Panc1 (cell line): ENCODE results near the gene TOP3A. TPM values are rescaled to one million over a fixed set of nuclear protein-coding genes. Genes with fewer than 3 reads are reported as not detected.
A peak's percentile ranks its signal among the peaks of the same experiment; 100 is the strongest.

Experiments
- ATAC-seq: fragments of 200-7000 bp; cut with Tn5 transposase; 2 replicates; pipeline ENCODE4 v1.9.1; 2020; ENCODE audit warnings: mild to moderate bottlenecking, moderate library complexity
- BruUV-seq: library from RNA; stranded (reverse); fragments of 400-500 nt; replicated peaks from 2 replicates; lab custom pipeline; 2021; lab: Mats Ljungman, UMichigan
- CTCF ChIA-PET: fragments of 300-600 bp; sonication (Branson Sonifier 250); formaldehyde crosslinking; loops from one replicate; lab custom pipeline; 2022; ENCODE audit warnings: antibody characterized with exemption; lab: Charles Lee
- POLR2A ChIA-PET: fragments of 300-600 bp; sonication (Branson Sonifier 250); formaldehyde crosslinking; loops from one replicate; lab custom pipeline; 2022; ENCODE audit warnings: antibody characterized with exemption; lab: Charles Lee
- DNase-seq: peaks from one replicate; pipeline ENCODE4 v3.0.0-alpha.2; 2010; ENCODE audit warnings: low read depth, low spot score
- H3K27ac ChIP-seq: 2 replicates; pipeline ENCODE4 v1.5.1; 2011; ENCODE audit warnings: mild to moderate bottlenecking, low read length, inconsistent platforms
- H3K27me3 ChIP-seq: fragments of 200-500 bp; sonication (Bioruptor generic); 2 replicates; pipeline ENCODE4 v1.6.0; 2014; ENCODE audit warnings: low read length, inconsistent platforms; ENCODE audit not compliant: control insufficient read depth, insufficient read depth
- H3K36me3 ChIP-seq: fragments of 200-500 bp; sonication (Bioruptor generic); 2 replicates; pipeline ENCODE4 v1.5.1; 2014; ENCODE audit warnings: inconsistent platforms, mild to moderate bottlenecking, low read length, moderate library complexity; ENCODE audit not compliant: control insufficient read depth, insufficient read depth
- H3K4me1 ChIP-seq: 2 replicates; pipeline ENCODE4 v1.5.1; 2011; ENCODE audit warnings: inconsistent platforms, mild to moderate bottlenecking, low read length, moderate library complexity; ENCODE audit not compliant: control insufficient read depth, insufficient read depth
- H3K4me3 ChIP-seq, 2 experiments: 2 replicates each; pipeline ENCODE4 v1.5.1; 2011 to 2012; ENCODE audit warnings: low read depth in 2 of 2, low read length in 2 of 2, mild to moderate bottlenecking in 2 of 2, inconsistent platforms in 1 of 2, moderate library complexity in 1 of 2
- H3K9me3 ChIP-seq: fragments of 200-500 bp; sonication (Bioruptor generic); 2 replicates; pipeline ENCODE4 v1.5.1; 2014; ENCODE audit warnings: low read depth, mild to moderate bottlenecking, inconsistent platforms, low read length, moderate library complexity; ENCODE audit not compliant: control insufficient read depth, insufficient read depth
- CTCF ChIP-seq: fragments of 450-650 bp; IDR thresholded peaks from 2 replicates; pipeline ENCODE4 v1.5.1; 2017; ENCODE audit warnings: mild to moderate bottlenecking
- POLR2AphosphoS5 ChIP-seq: IDR thresholded peaks from 2 replicates; pipeline ENCODE4 v1.6.1; 2012; ENCODE audit warnings: mild to moderate bottlenecking, low read depth, low read length, moderate library complexity
- SIN3A ChIP-seq: IDR thresholded peaks from 2 replicates; pipeline ENCODE4 v1.6.1; 2012; ENCODE audit warnings: low read depth, mild to moderate bottlenecking, low read length, moderate library complexity, borderline replicate concordance; ENCODE audit not compliant: insufficient read depth
- TCF7L2 ChIP-seq: IDR thresholded peaks from 2 replicates; pipeline ENCODE4 v1.6.1; 2011; ENCODE audit warnings: mild to moderate bottlenecking, low read depth, low read length, inconsistent platforms
- in situ Hi-C: cut with HindIII; loops from 2 replicates; pipeline ENCODE4 v1.10.0; 2016; ENCODE audit warnings: low sequenced_read_pairs, low pct_unique_long_range_greater_than_20kb
- intact Hi-C: fragments of 100-400 bp; cut with micrococcal nuclease; formaldehyde crosslinking; loops from one replicate; pipeline ENCODE4 v1.10.0; 2022; ENCODE audit not compliant: unreplicated experiment
- total RNA-seq: library from RNA; stranded (reverse); gene quantifications from one replicate; pipeline ENCODE4 v1.2.1, GENCODE V29; 2021; ENCODE audit not compliant: unreplicated experiment
- TF ChIP-seq, protein P1 (sequence below), 2 experiments: IDR thresholded peaks; 2 replicates each; pipeline ENCODE4 v1.6.1; 2011 to 2012; ENCODE audit warnings: low read depth in 2 of 2, control low read depth in 1 of 2, low read length in 1 of 2, mild to moderate bottlenecking in 1 of 2, moderate library complexity in 1 of 2; ENCODE audit not compliant: insufficient read depth in 1 of 2

The TOP3A gene
- total RNA-seq, 1 experiment from 2014 or later, result 49.3 TPM

DNA sequence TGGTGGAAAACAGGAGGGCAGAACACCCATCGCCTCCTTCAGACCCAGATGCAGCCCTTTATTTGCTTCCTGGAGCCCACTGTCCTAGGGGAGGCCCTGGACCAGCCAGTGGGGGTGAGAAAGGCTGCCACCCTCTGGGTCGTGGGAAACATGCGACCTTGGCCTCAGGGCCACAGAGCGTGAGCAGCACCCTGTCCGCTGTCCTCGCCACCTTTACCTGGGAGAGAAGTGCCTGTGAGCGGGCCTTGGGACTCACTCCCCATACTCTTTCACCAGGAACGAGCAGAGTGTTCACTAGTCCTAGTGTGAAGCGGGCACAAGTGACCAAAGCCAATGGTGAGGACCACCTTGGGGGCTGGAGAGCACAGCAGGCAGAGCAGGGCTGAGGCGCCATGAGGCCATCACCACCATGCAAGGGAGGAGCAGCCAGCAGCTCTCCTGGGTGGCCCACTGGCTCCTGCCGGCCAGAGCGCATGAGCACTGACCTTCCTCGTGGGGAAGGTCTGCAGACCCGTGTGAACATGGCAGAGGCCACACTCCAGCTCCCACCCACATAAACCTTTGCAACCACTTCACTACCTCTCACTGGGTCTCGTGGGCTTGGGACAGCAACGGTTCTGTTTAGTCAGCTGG is 8.8 kb upstream of the TOP3A start:
- intact Hi-C loops, result no loop called here
- ChIA-PET POLR2A (no interaction called here), CTCF (interaction anchor here (0.7 kb wide), 1 partner anchor 171 kb away, joined by 3 read pairs; no protein-coding TSS in a partner anchor)
- Histone ChIP-seq H3K4me3 (no peak overlapping the region), H3K9me3 (no peaks in the 10 kb centered on the region), H3K4me1 (peaks cover 5% of the 10 kb centered on the region), H3K27me3 (no peaks in the 10 kb centered on the region), H3K36me3 (peaks cover 2% of the 10 kb centered on the region; the same call in 1 of the 2 replicates), H3K27ac (no peak overlapping the region)
- no peak for TF ChIP-seq SIN3A
- no peak for DNase-seq
- no TSS peak for BruUV-seq
- in situ Hi-C loops, result no loop called here
- no peak for ATAC-seq

DNA sequence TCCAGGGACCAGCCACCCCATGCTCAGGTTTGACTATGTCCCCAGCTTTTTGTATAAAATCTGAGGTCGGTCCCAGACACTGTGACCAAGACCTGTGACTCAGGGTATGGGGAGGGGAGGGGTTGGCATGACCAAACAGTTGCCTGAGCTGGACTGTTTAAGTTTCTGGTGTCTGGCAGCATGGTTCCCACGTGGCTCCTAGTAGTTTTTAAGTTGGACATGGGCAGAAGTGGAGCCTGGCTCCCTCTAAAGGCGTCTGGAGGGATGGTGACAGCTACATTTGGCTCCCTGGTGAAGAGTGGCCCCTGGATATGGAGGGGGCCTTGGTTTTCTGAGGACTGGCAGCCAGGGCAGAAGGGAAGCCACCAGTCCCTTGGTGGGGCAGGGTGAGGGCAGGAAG is 8.2 kb upstream of the TOP3A start:
- Histone ChIP-seq H3K27me3 (no peaks in the 10 kb centered on the region), H3K27ac (no peak overlapping the region), H3K9me3 (no peaks in the 10 kb centered on the region), H3K36me3 (peaks cover 2% of the 10 kb centered on the region; the same call in 1 of the 2 replicates), H3K4me3 (no peak overlapping the region), H3K4me1 (peaks cover 7% of the 10 kb centered on the region)
- in situ Hi-C loops, result no loop called here
- peak; percentile 41; the same call in 1 of the 2 replicates for ATAC-seq
- ChIA-PET CTCF (interaction anchor here (0.7 kb wide), 1 partner anchor 170 kb away, joined by 3 read pairs; no protein-coding TSS in a partner anchor), POLR2A (no interaction called here)
- no peak for DNase-seq
- intact Hi-C loops, result no loop called here
- TF ChIP-seq, protein P1, sequence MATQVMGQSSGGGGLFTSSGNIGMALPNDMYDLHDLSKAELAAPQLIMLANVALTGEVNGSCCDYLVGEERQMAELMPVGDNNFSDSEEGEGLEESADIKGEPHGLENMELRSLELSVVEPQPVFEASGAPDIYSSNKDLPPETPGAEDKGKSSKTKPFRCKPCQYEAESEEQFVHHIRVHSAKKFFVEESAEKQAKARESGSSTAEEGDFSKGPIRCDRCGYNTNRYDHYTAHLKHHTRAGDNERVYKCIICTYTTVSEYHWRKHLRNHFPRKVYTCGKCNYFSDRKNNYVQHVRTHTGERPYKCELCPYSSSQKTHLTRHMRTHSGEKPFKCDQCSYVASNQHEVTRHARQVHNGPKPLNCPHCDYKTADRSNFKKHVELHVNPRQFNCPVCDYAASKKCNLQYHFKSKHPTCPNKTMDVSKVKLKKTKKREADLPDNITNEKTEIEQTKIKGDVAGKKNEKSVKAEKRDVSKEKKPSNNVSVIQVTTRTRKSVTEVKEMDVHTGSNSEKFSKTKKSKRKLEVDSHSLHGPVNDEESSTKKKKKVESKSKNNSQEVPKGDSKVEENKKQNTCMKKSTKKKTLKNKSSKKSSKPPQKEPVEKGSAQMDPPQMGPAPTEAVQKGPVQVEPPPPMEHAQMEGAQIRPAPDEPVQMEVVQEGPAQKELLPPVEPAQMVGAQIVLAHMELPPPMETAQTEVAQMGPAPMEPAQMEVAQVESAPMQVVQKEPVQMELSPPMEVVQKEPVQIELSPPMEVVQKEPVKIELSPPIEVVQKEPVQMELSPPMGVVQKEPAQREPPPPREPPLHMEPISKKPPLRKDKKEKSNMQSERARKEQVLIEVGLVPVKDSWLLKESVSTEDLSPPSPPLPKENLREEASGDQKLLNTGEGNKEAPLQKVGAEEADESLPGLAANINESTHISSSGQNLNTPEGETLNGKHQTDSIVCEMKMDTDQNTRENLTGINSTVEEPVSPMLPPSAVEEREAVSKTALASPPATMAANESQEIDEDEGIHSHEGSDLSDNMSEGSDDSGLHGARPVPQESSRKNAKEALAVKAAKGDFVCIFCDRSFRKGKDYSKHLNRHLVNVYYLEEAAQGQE (IDR thresholded peaks at IDR 0.05; ENCODE audit: insufficient read depth in 1 of 2, low read depth in 2 of 2, low read length in 1 of 2), result no peak
- no peak for TF ChIP-seq SIN3A
- no TSS peak for BruUV-seq

DNA sequence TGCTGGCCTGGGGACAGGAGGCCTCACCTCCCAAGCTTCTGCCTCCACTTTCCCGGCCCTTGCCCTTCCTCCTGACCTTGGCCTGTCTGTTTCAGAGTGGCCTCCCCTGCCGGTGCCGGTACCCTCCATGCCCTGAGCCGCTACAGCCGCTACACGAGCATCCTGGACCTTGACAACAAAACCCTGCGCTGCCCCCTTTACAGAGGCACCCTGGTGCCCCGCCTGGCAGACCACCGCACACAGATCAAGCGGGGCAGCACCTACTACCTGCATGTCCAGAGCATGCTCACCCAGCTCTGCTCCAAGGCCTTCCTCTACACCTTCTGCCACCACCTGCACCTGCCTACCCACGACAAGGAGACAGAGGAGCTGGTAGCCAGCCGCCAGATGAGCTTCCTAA is 7.7 kb upstream of the TOP3A start:
- Histone ChIP-seq H3K27ac (no peak overlapping the region), H3K4me3 (no peak overlapping the region), H3K27me3 (no peaks in the 10 kb centered on the region), H3K36me3 (peaks cover 2% of the 10 kb centered on the region; the same call in 1 of the 2 replicates), H3K9me3 (no peaks in the 10 kb centered on the region), H3K4me1 (peaks cover 7% of the 10 kb centered on the region)
- ChIA-PET POLR2A (no interaction called here), CTCF (interaction anchor here (0.7 kb wide), 1 partner anchor 170 kb away, joined by 3 read pairs; no protein-coding TSS in a partner anchor)
- no peak for ATAC-seq
- no peak for DNase-seq
- TF ChIP-seq, protein P1 (IDR thresholded peaks at IDR 0.05; ENCODE audit: insufficient read depth in 1 of 2, low read depth in 2 of 2, low read length in 1 of 2), result no peak
- TF ChIP-seq POLR2AphosphoS5, result no peak
- no peak for TF ChIP-seq TCF7L2
- TF ChIP-seq CTCF, result no peak
- no peak for TF ChIP-seq SIN3A
- intact Hi-C loops, result no loop called here
- in situ Hi-C loops, result no loop called here
- BruUV-seq, result no TSS peak
